ENCODE measurements around the gene HOPX. TPM values are rescaled to one million over a fixed set of nuclear protein-coding genes. Genes with fewer than 3 reads are reported as not detected.

HOPX gene
- total and polyA plus RNA-seq, 2 of the 8 experiments (the other 6 are each of a cell fraction or from before 2014, with no cell fraction given): not detected

DNA sequence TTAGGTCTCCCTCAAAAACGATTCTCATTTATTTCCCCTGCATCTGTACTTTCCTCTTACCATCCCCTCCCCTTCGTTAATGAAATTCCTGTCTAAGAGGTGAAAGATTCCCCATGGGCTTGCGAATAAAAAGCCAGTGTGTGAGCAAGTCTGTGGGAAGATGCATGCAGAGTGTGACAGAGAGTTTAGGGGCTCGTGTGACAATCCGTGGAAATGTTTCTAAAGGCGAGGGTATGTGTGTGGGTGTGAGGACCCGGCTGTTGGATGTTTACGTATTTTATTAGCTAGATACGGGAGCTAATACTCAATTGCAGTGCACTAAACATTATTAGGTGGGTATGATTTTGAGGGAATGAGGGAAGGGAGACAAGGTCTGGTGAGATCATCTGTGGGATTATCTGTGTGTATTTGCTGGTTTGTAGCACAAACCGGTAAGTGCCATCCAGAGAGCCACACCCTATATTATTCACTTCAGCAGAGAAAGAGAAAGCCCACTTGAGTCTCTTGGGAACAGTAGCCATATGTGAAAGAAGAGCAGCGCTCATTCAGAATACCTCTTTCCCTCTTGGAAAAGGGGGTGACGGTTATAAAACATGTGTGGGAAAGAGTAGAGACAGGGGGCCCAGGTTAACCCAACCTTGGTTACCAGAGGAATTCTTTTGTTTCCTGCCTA, 893 bp upstream of the HOPX start:
- no peaks in the 10 kb centered on the region for H3K27me3 ChIP-seq (replicated peaks in 1 of 4; ENCODE audit: control insufficient read depth in 3 of 4, extremely low read depth in 1 of 4, insufficient read depth in 3 of 4, low read length in 3 of 4)
- POLR2A ChIA-PET (ENCODE audit: partially characterized antibody): no interaction called here
- WGBS, 2 experiments (ENCODE audit: extremely low coverage in 1 of 2, insufficient coverage in 1 of 2, insufficient read length in 1 of 2, insufficient replicate concordance in 2 of 2, low coverage in 1 of 2, low lambda C conversion rate in 2 of 2, missing lambda C conversion rate in 1 of 2): 79% methylated on average over 12 of the region's 12 CpGs; no CpG with 5 or more reads in 1 of the 2 experiments
- H4K5ac ChIP-seq (ENCODE audit: insufficient read length, low read depth, low read length): no peak overlapping the region
- H3K56ac ChIP-seq (replicated peaks; ENCODE audit: insufficient read length, low read depth, low read length): no peak overlapping the region
- H3K23ac ChIP-seq (ENCODE audit: insufficient read length): no peak overlapping the region
- H4K91ac ChIP-seq (replicated peaks; ENCODE audit: insufficient read length, low read length): no peak overlapping the region
- H3K4me2 ChIP-seq (ENCODE audit: insufficient read depth in 1 of 2, low read depth in 2 of 2, low read length in 2 of 2): no peak overlapping the region
- H3K4ac ChIP-seq (replicated peaks; ENCODE audit: insufficient read length, low read depth, low read length): no peak overlapping the region
- no peak overlapping the region for H4K8ac ChIP-seq (ENCODE audit: extremely low read depth, insufficient read depth, low read length)
- no peak overlapping the region for H3K4me3 ChIP-seq (ENCODE audit: extremely low read depth in 1 of 4, insufficient read depth in 2 of 4, low read depth in 3 of 4, low read length in 4 of 4)
- no peaks in the 10 kb centered on the region for H3K79me1 ChIP-seq (ENCODE audit: low read depth, low read length)
- no peaks in the 10 kb centered on the region for H4K20me1 ChIP-seq (replicated peaks in 1 of 2; ENCODE audit: control insufficient read depth in 1 of 2, insufficient read depth in 2 of 2, low read length in 2 of 2)
- H3K23me2 ChIP-seq (ENCODE audit: low read depth, low read length): no peaks in the 10 kb centered on the region; the same call in 1 of the 2 replicates
- H2AK5ac ChIP-seq (ENCODE audit: low read depth, low read length): no peak overlapping the region
- H2AFZ ChIP-seq (ENCODE audit: low read length): no peak overlapping the region; the same call in 1 of the 2 replicates
- H2BK120ac ChIP-seq (replicated peaks; ENCODE audit: low read depth, low read length): no peak overlapping the region
- H2BK5ac ChIP-seq (ENCODE audit: low read depth, low read length): no peak overlapping the region
- H3K9ac ChIP-seq (replicated peaks in 1 of 4; ENCODE audit: extremely low read depth in 1 of 4, low read depth in 3 of 4, low read length in 3 of 4): no peak overlapping the region
- no peak overlapping the region for H3K27ac ChIP-seq (ENCODE audit: low read depth, low read length)
- FAIRE-seq (no peak), DNase-seq (ENCODE audit: low read depth in 1 of 2, low spot score in 2 of 2) (no peak)
- H3K79me2 ChIP-seq (ENCODE audit: control insufficient read depth in 1 of 2, insufficient read depth in 2 of 2, low read length in 2 of 2): no peaks in the 10 kb centered on the region
- H3K9me3 ChIP-seq (ENCODE audit: insufficient read depth in 2 of 2, low read depth in 1 of 2, low read length in 1 of 2): no peaks in the 10 kb centered on the region
- no peaks in the 10 kb centered on the region for H3K36me3 ChIP-seq (ENCODE audit: control insufficient read depth in 2 of 4, insufficient read depth in 4 of 4, low read length in 3 of 4)
- H2BK12ac ChIP-seq (ENCODE audit: low read depth, low read length): no peak overlapping the region
- no peak overlapping the region for H3K14ac ChIP-seq (ENCODE audit: insufficient read length)
- CTCF ChIA-PET (ENCODE audit: partially characterized antibody): interaction anchor here (1.0 to 1.7 kb wide), 2 partner anchors 10 to 98 kb away, joined by 4 read pairs; no protein-coding TSS in a partner anchor
- no peak overlapping the region for H2BK20ac ChIP-seq (ENCODE audit: low read length)
- no peak overlapping the region for H3K18ac ChIP-seq (ENCODE audit: extremely low read depth, low read length)
- H3K4me1 ChIP-seq (replicated peaks in 1 of 4; ENCODE audit: control insufficient read depth in 3 of 4, insufficient read depth in 4 of 4, low read length in 3 of 4): peaks cover 0 to 4% (median 1%) of the 10 kb centered on the region in 4 experiments; a peak in 3 of 7 replicates
- H2BK15ac ChIP-seq (ENCODE audit: low read length): no peak overlapping the region
- TF ChIP-seq RXRA (IDR thresholded peaks at IDR 0.05; ENCODE audit: insufficient read depth, low read depth, low read length) (no peak), TEAD4 (IDR thresholded peaks at IDR 0.05; ENCODE audit: low read depth, low read length) (no peak), NRF1 (IDR thresholded peaks at IDR 0.05; ENCODE audit: low read depth, low read length) (no peak), RAD21 (IDR thresholded peaks at IDR 0.05 in 1 of 2, conservative IDR thresholded peaks at IDR 0.05 in 1 of 2; ENCODE audit: low read depth in 2 of 2, low read length in 2 of 2) (no peak), SIX5 (IDR thresholded peaks at IDR 0.05; ENCODE audit: low read depth, low read length) (no peak), EP300 (IDR thresholded peaks at IDR 0.05; ENCODE audit: borderline replicate concordance in 1 of 2, low read depth in 2 of 2, low read length in 2 of 2) (no peak), JUN (IDR thresholded peaks at IDR 0.05; ENCODE audit: low read depth, low read length) (no peak)
- TF ChIP-seq, protein P1, sequence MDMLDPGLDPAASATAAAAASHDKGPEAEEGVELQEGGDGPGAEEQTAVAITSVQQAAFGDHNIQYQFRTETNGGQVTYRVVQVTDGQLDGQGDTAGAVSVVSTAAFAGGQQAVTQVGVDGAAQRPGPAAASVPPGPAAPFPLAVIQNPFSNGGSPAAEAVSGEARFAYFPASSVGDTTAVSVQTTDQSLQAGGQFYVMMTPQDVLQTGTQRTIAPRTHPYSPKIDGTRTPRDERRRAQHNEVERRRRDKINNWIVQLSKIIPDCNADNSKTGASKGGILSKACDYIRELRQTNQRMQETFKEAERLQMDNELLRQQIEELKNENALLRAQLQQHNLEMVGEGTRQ (IDR thresholded peaks at IDR 0.05; ENCODE audit: low read length): no peak
- TF ChIP-seq, protein P2, sequence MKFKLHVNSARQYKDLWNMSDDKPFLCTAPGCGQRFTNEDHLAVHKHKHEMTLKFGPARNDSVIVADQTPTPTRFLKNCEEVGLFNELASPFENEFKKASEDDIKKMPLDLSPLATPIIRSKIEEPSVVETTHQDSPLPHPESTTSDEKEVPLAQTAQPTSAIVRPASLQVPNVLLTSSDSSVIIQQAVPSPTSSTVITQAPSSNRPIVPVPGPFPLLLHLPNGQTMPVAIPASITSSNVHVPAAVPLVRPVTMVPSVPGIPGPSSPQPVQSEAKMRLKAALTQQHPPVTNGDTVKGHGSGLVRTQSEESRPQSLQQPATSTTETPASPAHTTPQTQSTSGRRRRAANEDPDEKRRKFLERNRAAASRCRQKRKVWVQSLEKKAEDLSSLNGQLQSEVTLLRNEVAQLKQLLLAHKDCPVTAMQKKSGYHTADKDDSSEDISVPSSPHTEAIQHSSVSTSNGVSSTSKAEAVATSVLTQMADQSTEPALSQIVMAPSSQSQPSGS (IDR thresholded peaks at IDR 0.05; ENCODE audit: low read length): no peak

Data from H1 (cell line).